ENCODE results near the gene CDON.
A peak's percentile ranks its signal among the peaks of the same experiment; 100 is the strongest.
"Not testable (repeated sequence)": the region's sequence is repeated elsewhere in the genome, so short reads cannot be mapped to it uniquely, and the experiment has no call there.

CDON gene

GRCh38 chr11:126046570-126047195 is 16.0 kb downstream of the CDON start:
- DNase-seq: no peak

DNA sequence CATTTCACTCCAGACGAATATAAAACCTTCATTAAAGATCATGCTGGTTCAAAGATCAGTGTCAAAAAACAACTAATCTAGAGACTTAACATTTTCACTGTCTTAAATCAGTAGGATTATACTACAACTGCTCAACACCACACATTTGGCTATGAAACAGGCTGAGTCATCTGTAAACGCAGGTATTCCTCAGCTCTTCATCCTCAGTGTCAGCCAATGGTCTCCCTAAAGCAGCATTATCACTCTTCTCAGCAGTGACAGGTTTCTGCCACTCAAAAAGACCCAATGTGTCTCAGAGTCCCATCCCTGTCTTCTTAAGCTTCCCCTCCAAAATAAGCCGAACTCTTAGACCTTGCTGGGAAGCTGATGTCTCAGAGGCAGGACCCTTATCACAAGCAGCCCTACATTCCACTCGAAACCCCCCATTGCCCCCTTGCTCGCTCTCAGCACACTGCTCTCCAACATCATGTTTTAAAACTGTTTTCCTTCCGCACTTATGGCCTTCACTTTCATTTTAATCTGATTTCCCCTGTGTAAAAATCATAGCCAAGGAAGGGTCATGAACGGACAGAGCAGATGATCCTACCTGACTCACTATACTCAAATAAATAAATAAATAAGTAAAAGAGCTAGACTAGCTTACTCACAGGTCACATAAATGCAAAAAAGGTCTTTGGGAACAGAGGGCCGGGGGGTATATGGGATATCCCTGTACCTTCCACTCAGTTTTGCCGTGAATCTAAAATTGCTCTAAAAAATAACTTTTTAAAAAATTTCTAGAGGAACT is 23.0 kb downstream of the CDON start:
- no peak for DNase-seq

DNA sequence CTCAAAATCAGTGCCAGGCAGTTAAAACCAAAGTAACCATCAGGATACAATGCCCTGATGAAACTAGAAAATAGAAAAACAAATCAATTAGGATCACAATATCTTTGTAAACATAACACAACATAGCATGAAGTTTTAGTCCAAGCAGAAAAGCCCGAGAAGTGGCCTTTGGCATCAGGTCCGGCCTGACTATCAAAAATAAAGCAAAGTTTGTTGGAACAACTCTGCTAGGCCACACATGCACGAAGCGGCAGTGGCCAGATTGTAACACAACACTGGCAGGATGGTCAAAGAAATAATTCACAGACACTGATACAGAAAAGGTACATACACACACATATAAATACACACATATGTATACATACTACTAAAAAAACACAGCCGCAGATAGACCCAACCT is 26.9 kb downstream of the CDON start:
- DNase-seq: no peak

DNA sequence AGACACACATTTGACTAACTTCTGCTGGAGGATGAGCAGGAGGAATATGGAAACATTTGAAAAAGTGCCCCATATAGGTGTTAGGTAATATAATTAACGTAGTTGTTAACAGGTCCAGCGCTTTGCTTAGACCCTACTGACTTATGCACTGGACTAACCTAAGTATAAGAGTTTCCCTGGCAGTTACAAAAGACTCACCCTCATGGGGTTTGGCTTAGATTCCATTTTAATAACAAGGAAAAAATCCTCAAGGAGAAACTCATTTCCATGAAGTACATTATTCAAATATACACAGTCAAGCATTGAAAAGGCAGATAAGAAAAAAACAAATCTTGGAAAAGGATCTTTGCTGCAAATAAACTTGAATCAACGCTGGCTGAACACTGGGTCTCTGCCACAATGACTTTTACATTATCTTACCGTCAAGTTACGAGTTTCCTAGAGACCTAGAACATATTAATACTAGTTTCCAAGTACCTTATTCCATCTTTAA is 27.7 kb downstream of the CDON start:
- no peak for DNase-seq

- no peak for DNase-seq
Observed at GRCh38 chr11:126034039-126034932, 28.4 kb downstream of the CDON start.

DNA sequence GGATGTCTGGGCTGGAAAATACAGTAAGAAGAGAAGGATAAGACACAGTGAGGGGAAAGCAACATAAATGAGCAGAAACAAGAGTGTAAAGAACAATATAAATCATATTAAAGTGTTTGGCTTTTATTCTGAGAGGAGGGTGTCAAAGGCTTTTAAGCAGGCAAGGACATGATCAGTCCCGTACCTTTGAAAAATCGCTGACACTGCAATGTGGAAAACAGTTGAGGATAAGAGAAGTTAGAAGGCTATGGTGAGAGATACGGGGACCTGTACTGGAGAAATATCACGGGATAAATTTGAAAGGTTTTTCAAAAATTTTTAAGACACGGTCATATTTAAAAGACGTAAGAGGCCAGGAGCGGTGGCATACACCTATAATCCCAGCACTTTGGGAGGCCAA is 30.3 kb downstream of the CDON start:
- DNase-seq: no peak

DNA sequence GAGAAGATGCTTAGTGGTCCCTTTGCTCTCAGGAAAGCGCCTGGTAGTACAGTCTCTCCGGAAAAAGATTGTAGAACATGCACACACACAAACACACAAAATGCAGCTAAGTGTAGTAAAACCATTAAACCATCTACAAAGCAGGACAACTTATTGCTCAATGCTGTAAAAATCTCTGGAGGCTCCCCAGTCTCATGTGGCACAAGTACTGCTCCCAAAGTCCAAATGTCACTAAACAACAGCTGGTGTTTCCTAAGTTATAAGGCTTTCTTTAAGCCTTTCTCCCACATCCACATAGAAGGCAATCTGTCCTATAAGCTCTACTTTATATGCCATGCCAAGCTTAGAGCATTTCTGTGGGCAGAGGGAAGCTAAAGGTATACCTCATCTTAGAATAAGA is 32.9 kb downstream of the CDON start:
- DNase-seq: no peak

DNA sequence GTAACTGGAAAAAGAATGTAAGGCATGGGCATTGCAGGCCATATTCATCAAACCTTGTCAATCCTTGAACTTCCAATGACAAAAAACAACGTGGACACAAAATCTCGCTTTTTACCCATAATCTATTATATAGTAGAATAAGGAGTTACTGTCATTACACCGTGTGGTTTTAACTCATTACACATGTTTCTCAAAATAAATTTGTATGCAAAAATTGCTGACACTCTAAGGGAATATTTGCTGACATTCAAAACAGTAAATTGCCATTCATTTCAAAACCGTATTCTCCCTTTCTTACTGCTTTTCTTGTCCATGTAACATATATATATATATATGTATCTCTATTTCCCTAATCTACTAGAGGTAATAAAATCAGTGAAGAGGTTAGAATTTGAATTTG is 33.4 kb downstream of the CDON start:
- DNase-seq: no peak

DNA sequence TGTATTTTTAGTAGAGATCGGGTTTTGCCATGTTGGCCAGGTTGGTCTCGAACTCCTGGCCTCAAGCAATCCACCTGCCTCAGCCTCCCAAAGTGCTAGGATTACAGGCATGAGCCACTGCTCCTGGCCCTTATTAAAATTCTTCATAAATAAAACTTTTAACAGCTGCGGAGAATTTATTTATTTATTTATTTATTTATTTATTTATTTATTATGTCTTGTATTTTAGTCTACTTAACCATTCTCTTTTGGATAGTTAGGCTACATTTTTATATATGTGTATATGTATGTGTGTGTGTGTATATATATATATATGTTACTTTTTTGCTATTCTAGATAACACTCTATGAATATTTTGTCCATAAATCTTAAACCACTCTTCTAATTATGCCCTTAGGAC is 34.1 kb downstream of the CDON start:
- DNase-seq: not testable (repeated sequence)

DNA sequence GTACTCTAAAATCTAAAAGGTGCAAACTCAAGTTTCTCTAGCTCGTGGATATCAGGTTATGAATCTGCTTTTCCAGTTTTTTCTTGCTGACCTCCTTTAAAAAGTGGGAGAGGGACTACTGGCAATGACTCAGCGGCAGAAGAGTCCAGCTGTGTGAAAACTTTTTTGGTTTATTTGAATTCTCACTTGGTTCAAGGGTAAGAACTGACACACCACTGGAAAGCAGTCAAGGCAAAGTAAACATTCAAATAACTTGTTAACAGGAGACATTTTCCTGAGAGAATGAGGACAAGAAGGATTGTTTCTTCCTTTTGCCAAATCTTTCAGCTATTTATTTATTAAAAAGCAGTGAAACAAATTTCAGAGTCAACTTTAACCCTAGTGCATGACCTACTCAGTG is 36.1 kb downstream of the CDON start:
- no peak for DNase-seq

DNA sequence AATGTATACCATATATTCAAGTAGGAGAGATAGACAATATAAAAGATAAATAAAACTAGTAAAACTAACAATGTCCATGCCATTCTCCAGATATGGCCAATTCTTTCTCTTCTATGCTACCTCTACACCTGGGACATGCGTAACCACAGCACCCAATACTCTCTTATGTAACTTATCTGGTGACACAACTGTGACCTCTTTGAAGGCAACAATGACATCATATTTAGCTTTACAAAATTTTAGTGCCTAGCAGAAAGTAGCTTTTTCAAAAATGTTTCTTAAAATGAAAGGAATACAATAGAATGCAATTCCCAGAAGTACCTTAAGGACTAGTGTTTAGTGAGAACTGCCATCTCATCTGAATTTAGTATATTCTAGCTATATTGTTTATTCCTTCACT is 36.8 kb downstream of the CDON start:
- no peak for DNase-seq

DNA sequence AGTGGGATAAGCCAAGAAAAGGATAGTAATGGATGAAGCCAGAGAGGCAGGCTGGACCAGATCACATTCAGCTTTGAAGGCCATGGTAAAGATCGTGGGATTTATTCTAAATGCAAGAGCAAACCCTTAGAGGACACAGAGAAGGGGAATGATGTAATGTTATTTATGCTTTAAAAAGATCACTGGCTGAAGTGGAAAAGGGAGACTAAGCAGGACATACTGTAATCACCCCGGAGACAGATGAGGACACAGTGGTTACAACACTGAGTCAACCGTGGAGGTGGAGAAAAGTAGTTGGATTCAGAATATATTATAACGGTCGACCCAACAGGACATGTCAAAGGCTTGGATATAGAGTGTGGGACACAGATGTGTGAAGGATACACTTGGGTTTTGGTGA is 38.5 kb downstream of the CDON start:
- DNase-seq: no peak

DNA sequence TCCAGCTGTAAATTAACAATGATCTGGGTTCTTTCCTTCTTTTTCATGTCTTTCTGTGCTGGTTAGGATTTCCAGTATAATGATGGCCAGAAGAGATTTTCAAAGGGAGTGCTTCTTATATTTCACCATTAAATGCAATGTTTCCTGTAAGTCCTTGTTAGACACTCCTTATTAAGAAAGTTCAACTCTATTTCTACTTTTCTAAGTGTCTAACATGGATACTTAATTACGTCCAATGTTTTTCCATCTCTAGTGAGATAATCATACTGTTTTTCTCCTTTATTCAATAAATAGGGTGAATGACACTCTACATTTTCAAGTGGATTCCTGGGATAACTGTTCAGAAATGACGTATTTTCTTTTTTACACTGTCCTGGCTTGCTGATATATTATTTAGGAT is 49.8 kb downstream of the CDON start:
- DNase-seq: no peak

DNA sequence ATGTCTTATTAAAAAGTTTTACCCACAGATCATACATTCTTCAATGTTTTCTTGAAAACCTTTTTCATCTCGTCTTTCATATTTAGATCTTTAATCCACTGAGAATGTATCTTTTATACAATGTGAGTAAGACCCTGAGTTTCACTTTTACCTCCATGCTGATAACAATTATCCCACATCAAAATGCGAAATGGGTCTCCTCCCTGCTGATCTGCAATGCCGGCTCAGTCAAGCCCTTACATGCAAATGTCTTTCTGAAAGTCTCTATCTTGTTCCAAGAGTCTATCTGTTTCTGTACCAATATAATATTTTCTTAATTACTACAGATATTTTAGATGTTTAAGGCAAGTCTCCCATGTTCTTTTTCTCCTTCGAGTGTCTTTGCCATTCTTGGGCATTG is 50.9 kb downstream of the CDON start:
- no peak for DNase-seq

DNA sequence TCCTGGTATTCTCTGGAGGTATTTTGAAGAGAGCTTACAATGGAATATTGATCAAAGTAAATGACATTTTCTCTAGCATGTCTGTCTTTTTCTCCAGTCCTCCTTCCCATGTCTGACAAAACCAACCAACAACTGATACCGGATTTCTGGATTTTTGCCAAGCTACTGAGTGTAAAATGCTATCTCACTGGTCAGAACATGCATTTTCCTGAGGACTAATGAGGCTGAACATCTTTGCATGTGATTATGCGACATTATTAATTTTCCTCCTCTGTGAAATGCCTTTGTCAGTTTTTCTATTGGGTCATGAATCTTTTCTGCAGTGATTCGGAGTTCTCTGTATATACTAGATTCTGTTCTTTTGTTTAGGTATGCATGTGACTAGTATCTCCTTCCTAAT is 51.4 kb downstream of the CDON start:
- no peak for DNase-seq

GRCh38 chr11:126008956-126009355 is 53.7 kb downstream of the CDON start:
- no peak for DNase-seq

GRCh38 chr11:126007238-126007637 is 55.4 kb downstream of the CDON start:
- DNase-seq: no peak

DNA sequence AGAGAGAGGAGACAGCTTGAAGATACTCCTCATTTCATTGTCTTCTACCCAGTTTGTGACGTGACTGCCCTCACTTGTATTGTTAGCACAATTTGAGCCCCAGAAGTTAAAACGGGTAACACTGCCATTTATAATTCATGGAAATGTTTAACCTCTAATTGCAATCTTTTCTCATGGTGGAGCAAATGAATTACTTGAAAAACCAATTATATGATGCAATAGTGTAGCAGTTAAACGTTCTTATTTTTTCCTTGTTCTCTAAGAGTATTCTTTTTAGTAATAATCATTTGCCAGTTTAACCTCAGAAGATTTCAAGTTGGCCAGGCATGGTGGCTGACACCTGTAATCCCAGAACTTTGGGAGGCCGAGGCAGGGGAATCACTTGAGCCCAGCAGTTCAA is 56.6 kb downstream of the CDON start:
- no peak for DNase-seq

GRCh38 chr11:126002181-126002580 is 60.5 kb downstream of the CDON start:
- no peak for DNase-seq

DNA sequence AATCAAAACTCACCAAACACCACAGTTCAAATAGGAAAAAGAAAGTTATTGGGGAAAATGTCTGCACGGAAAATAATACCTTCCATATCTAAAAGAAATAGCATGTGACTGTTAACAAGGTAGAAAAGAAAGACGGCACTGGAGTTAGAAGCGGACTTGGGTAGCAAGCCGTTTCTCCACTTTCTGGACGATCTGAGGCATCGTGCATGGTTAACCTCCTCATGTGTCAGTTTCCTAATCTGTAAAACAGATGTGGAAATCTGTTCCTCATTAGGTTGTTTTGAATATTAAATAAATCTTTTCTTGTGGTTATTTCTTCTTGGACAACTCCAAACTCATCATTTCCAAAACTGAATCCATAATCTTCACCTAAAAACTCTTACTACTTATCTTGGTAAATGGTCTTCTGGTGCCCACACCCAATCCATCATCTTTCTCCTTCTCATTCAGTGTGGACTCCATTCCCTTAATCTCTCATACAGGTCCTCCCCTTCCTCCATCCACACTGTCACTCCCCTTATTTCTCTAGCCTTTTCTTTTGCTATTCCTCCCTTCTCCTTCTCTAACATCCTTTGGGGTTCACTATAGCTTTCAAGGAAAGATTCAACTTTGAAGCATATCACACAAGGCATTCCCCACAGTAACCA is 63.3 kb downstream of the CDON start:
- DNase-seq: no peak

GRCh38 chr11:125998267-125998666 is 64.4 kb downstream of the CDON start:
- no peak for DNase-seq

DNA sequence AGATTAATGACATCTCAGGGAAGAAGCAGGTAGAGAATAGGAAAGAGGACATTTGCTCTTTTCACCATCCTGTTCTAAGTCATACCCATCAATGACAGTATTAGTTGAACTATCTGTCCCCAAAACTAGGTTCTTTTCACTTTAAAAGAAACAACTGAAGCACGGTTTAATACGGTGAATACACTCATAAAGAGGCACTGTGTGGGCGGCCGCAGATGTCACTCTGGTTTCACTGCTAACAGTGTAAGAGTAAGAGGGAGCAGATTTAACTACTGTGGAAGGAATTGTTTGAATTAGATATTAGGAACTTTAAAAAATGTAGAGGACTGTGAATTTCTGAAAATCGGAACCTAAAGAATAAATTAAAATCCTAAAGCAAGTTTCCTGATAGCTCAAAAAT is 67.4 kb downstream of the CDON start:
- peak; percentile 42 for DNase-seq

DNA sequence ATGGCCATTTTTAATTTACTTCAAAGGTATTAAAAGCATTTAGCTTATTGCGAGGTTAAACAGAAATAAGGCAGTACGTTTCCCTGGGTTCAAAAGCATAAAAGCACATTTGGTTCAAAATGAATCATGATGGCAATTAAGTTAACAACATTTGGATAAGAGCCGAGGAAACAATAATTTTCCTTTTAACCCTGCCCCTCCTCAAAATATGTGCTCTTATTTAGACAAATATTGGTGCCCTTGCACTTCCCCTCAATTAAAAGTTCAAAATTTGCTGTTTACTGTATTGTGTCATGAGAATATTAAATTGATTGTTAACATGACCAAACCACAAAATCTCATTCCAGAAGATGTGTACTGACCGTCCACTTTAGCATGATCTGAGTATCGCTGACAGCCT is 68.2 kb downstream of the CDON start:
- no peak for DNase-seq

All from activated naive CD4-positive, alpha-beta T cell treated with anti-CD3 and anti-CD28 coated beads, Interleukin-2, amount 50 U/mL, for 16 hours (primary cell).